Astrocyte (in vitro differentiated cells and primary cell): ENCODE measurements around the gene SETD1A. TPM values are rescaled to one million over a fixed set of nuclear protein-coding genes. Genes with fewer than 3 reads are reported as not detected.

ENCODE experiments used
- DNase-seq: peaks from one replicate; pipeline ENCODE4 v3.0.0-alpha.2; 2010; ENCODE audit warnings: low read depth
- FAIRE-seq: peaks from 2 replicates; lab custom pipeline; 2011; peaks lifted over from hg19 to GRCh38; lab: Jason Lieb, UNC
- H2AFZ ChIP-seq: 2 replicates; pipeline ENCODE4 v1.6.0; 2012; ENCODE audit warnings: low read depth, low read length, inconsistent platforms
- H3K27ac ChIP-seq: 2 replicates; pipeline ENCODE4 v1.5.1; 2011; ENCODE audit warnings: low read depth, low read length, inconsistent platforms
- H3K27me3 ChIP-seq: 2 replicates; pipeline ENCODE4 v1.6.0; 2011; ENCODE audit warnings: low read length, inconsistent platforms; ENCODE audit not compliant: insufficient read depth
- H3K36me3 ChIP-seq: 2 replicates; pipeline ENCODE4 v1.5.1; 2011; ENCODE audit warnings: low read length, inconsistent platforms; ENCODE audit not compliant: insufficient read depth
- H3K4me1 ChIP-seq: 2 replicates; pipeline ENCODE4 v1.5.1; 2011; ENCODE audit warnings: low read length, inconsistent platforms; ENCODE audit not compliant: insufficient read depth
- H3K4me2 ChIP-seq: 2 replicates; pipeline ENCODE4 v1.6.0; 2012; ENCODE audit warnings: low read length, inconsistent platforms
- H3K4me3 ChIP-seq: 2 replicates; pipeline ENCODE4 v1.5.1; 2011; ENCODE audit warnings: low read depth, mild to moderate bottlenecking, low read length, inconsistent platforms; ENCODE audit not compliant: insufficient read depth
- H3K79me2 ChIP-seq: 2 replicates; pipeline ENCODE4 v1.6.0; 2012; ENCODE audit warnings: mild to moderate bottlenecking, low read length, inconsistent platforms; ENCODE audit not compliant: insufficient read depth
- H3K9ac ChIP-seq: 2 replicates; pipeline ENCODE4 v1.6.0; 2012; ENCODE audit warnings: mild to moderate bottlenecking, low read length, inconsistent platforms
- H3K9me3 ChIP-seq: 2 replicates; pipeline ENCODE4 v1.5.1; 2012; ENCODE audit warnings: low read depth, mild to moderate bottlenecking, low read length, inconsistent platforms; ENCODE audit not compliant: insufficient read depth
- H4K20me1 ChIP-seq: 2 replicates; pipeline ENCODE4 v1.6.0; 2012; ENCODE audit warnings: low read length, inconsistent platforms; ENCODE audit not compliant: insufficient read depth
- H3K27ac Mint-ChIP-seq: one replicate; pipeline ENCODE4 v1.8.0; 2021; ENCODE audit warnings: mild to moderate bottlenecking, mixed read lengths; ENCODE audit not compliant: unreplicated experiment
- H3K27me3 Mint-ChIP-seq: one replicate; pipeline ENCODE4 v1.8.0; 2021; ENCODE audit warnings: low read depth, mixed read lengths; ENCODE audit not compliant: unreplicated experiment
- H3K36me3 Mint-ChIP-seq: one replicate; pipeline ENCODE4 v1.8.0; 2021; ENCODE audit warnings: low read depth, mixed read lengths; ENCODE audit not compliant: unreplicated experiment
- H3K4me1 Mint-ChIP-seq: one replicate; pipeline ENCODE4 v1.8.0; 2021; ENCODE audit warnings: low read depth, mixed read lengths; ENCODE audit not compliant: unreplicated experiment
- H3K4me3 Mint-ChIP-seq: one replicate; pipeline ENCODE4 v1.8.0; 2021; ENCODE audit warnings: mild to moderate bottlenecking, moderate library complexity, mixed read lengths; ENCODE audit not compliant: unreplicated experiment
- H3K9me3 Mint-ChIP-seq: one replicate; pipeline ENCODE4 v1.8.0; 2021; ENCODE audit warnings: mild to moderate bottlenecking, mixed read lengths; ENCODE audit not compliant: unreplicated experiment
- CTCF ChIP-seq: IDR thresholded peaks from 2 replicates; pipeline ENCODE4 v1.5.1; 2011; ENCODE audit warnings: low read depth, mild to moderate bottlenecking, inconsistent platforms, low read length, moderate library complexity; ENCODE audit not compliant: insufficient read depth
- EZH2 ChIP-seq: IDR thresholded peaks from 2 replicates; pipeline ENCODE4 v1.6.1; 2012; ENCODE audit warnings: mild to moderate bottlenecking, low read length, inconsistent platforms; ENCODE audit not compliant: insufficient read depth
- total RNA-seq: library from RNA; stranded (reverse); gene quantifications from 2 replicates; pipeline ENCODE4 v1.2.1, GENCODE V29; 2021

SETD1A gene
- total RNA-seq, 1 donor from 2014 or later: 18.7 TPM

- Histone ChIP-seq H3K36me3 (no peaks in the 10 kb centered on the region), H3K4me2 (no peak overlapping the region), H3K27ac (no peak overlapping the region), H3K79me2 (no peaks in the 10 kb centered on the region), H3K9ac (no peak overlapping the region), H3K4me3 (no peak overlapping the region), H3K4me1 (peaks cover 33% of the 10 kb centered on the region), H3K9me3 (no peaks in the 10 kb centered on the region), H3K27me3 (no peaks in the 10 kb centered on the region), H4K20me1 (no peaks in the 10 kb centered on the region), H2AFZ (no peak overlapping the region)
- TF ChIP-seq EZH2 (no peak), CTCF (no peak)
- Mint-ChIP-seq H3K27me3 (no peaks in the 10 kb centered on the region), H3K36me3 (peaks cover 14% of the 10 kb centered on the region), H3K4me1 (peaks cover 29% of the 10 kb centered on the region), H3K27ac (peak overlapping the region; percentile 80), H3K9me3 (no peaks in the 10 kb centered on the region), H3K4me3 (no peak overlapping the region)
- FAIRE-seq (no peak), DNase-seq (no peak)
Measured at GRCh38 chr16:30995927-30996323, 38.4 kb downstream of the SETD1A start.

GRCh38 chr16:30996324-30996984 is 38.9 kb downstream of the SETD1A start:
- H3K4me3 ChIP-seq: peak overlapping the region; percentile 57
- no peak for FAIRE-seq
- Mint-ChIP-seq H3K36me3 (peaks cover 10% of the 10 kb centered on the region), H3K4me1 (peaks cover 29% of the 10 kb centered on the region), H3K27me3 (no peaks in the 10 kb centered on the region), H3K4me3 (peak overlapping the region; percentile 78), H3K9me3 (no peaks in the 10 kb centered on the region), H3K27ac (peak overlapping the region; percentile 80)
- no peaks in the 10 kb centered on the region for H3K36me3 ChIP-seq
- H4K20me1 ChIP-seq: no peaks in the 10 kb centered on the region
- no peaks in the 10 kb centered on the region for H3K27me3 ChIP-seq
- H3K9ac ChIP-seq: peak overlapping the region; percentile 82
- H3K4me1 ChIP-seq: peaks cover 33% of the 10 kb centered on the region
- DNase-seq: no peak
- peak overlapping the region; percentile 98 for H3K27ac ChIP-seq
- H3K4me2 ChIP-seq: peak overlapping the region; percentile 98
- H3K9me3 ChIP-seq: no peaks in the 10 kb centered on the region
- peak overlapping the region; percentile 96 for H2AFZ ChIP-seq
- TF ChIP-seq EZH2 (no peak), CTCF (no peak)
- H3K79me2 ChIP-seq: no peaks in the 10 kb centered on the region
